GM04504 (cell line): ENCODE measurements around the gene AQP12B.

Experiments
- DNase-seq: peaks from one replicate; pipeline ENCODE4 v3.0.0-alpha.2; 2012; ENCODE audit warnings: low read depth

Gene AQP12B

DNA sequence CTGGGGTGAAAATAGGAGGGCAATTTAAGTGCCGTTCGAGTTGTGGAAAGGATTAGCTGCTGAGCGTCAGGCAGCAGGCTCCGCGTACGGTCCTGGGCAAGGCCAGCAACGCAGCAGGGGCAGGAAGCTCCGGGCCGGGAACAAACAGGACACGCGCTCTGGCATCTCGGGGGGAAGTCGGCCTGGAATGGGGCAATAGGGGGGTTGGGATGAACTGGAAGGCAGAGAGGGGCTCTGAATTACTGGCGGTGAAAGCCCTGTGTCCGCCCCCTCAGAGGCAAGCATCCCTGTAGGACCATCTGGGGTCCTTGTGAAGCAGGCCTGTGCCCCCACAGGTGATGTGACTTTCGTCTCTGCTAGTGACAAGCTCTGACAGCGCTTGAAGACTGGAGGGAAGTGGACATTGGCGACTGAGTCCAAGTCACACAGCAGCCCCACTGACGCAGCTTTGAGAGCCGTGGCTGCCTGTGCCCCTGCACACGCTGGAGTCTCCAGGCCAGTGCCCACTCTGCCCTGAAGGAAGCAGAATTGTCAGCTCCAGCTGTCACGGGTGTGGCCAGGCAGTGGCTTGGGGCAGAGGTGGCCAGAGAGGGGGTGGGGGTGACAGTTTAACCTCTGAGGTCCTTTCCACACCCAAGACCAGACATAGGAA is 35.1 kb downstream of the AQP12B start:
- no peak for DNase-seq

DNA sequence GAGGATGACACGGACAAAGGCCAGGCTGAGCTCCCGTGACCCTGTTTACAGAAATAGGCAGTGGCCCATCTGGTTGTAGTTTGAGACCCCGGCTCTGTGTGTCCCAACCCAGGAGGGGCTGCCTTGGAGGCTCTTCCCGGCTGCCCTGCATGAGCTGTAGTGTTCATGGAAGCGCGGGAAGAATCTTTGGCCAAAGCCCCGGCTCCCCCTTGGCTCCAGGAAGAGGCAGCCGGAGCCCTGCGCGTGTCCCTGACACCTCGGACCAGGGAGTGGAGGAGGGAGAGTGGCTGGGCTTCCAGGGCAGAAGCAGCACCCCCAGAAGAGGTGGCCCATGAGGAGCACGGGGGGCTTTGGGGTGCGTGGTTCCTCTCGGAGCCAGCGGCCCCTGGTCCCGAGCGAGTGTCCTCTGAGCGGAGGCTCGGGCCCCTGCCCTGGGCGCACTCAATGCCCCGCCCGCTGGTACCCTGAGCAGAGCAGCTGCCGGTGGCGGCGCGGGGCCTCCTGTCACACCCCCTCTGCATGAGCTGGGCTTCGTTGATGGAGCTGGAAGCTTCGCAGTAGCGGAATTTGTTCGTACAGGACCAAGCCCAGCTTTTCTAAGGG is 35.7 kb downstream of the AQP12B start:
- no peak for DNase-seq

DNA sequence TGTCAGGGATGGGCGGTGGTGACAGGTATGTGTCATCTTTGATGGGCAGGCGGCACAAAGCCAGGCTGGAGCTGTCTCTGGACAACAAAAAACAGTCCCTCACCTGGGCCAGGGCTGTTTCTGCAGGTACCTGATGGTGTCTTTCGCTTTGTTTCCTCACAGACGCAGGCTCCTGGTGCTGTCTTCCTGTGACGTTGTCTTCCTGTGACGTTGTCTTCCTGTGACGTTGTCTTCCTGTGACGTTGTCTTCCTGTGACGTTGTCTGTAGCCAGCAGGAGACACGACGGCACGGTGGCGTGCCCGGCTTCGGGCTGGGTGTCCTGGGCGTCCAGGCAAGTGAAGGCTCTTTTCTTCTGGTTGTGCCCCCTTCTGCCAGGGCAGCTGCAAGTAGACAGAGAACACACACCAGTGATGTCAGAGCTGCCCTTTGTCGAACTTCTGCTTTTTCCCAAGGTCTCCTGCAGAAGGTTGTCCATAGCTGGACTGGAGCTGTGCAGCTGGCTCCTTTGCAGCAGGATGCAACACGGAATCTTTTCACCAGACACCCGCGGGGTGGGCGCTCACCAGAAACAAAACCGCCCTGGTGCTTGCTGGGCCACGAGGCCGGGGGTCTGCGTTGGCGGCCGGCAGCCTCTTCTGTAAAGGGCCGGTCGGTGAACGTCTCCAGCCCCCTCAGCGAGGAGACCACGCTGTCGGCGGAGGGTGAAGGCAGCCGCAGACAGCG is 36.3 kb downstream of the AQP12B start:
- no peak for DNase-seq

DNA sequence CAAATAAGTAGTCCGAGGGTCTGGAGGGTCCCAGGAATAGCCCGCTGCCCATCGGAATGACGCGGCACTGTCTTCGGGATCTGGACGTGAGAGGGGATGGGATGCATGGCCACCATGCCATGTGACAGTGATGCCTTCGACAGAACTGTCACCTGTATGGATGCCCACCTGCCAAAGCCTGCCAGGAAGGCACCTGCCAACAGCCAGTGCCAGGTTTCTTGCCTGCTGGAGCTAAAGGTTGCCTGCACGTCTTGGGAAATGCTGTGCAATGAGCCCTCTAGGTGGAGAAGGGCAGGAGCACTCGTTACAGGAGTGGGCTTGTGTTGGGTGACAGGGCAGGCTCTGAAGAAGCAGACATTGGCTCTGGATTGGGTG is 36.9 kb downstream of the AQP12B start:
- no peak for DNase-seq

DNA sequence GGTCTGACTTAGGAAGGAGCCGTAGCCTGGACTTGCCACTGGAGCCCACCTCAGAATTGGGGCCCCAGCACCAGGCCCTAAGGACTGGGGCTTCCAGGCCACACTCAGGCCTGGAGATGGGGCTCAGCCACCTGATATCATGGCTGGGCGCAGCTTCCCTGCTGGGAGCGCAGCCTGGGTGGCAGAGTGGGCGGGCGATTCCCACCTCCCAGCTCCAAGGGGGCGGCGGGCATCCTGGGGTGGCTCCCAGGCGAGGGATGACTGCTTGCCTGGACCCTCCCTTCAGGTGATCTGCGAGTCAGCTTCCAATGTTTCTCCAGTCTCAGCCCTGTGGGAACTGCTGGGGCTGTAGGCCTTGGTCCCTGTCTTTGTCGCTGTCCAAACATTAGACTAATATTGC is 37.3 kb downstream of the AQP12B start:
- no peak for DNase-seq

DNA sequence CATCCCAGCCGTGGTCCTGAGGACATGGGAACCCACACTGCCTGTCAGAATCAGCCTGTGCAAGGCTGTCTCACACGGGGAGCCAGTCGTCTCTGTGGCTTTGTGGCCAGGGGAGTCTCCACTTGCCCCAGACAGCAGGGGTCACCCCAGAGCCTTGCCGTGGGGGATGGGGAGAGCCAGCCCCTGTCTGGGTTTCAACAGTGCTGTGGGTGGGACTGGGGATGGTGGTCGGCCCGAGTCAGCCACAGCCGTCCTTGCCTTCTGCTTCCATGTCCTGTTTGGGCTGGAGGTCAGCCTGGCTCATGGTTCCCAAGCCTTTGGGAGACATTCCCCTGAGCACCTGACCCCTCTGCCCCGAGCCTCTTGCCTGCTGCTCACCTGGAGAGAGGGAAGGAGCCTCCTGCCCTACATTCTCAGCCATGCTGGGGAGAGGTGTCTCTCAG is 37.8 kb downstream of the AQP12B start:
- no peak for DNase-seq

DNA sequence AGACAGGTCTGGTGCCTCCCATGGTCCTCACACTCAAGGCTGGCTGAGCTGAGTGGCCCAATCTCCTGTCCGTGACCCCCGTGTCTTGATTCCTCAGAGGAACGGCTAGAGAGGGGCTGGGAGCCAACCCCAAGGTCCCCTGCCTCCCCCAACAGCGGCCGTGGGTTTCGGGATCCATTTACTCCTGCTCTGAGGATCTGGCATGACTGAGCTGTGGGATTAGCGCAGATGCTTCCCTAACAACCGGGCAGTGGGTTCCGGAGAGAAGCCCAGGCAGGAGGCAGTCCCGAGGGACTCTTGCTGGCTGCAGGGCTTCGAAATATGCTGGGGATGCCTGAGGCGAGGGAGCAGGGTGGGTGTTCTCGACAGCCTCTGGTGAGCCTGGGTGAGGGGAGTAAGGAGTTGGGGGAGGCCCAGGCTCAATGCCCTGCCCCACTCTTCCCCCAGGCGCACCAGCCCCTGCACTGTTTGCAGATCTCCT is 38.5 kb downstream of the AQP12B start:
- no peak for DNase-seq

DNA sequence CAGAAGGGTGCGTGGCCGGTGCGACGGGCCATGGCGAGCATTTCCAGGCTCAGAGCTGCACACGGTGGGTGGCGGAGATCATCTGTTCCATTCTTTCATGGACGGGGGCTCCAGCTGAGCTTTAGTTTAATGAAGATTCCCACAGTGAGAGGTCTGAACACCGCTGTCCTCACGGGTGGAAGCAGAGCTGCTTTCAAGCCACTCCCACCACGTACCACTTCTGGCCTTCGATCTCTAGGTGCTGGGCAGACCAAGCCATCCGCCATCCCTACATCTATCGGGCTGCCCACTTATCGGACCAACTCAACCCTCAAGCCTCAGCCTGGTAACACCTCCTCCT is 38.9 kb downstream of the AQP12B start:
- DNase-seq: no peak

DNA sequence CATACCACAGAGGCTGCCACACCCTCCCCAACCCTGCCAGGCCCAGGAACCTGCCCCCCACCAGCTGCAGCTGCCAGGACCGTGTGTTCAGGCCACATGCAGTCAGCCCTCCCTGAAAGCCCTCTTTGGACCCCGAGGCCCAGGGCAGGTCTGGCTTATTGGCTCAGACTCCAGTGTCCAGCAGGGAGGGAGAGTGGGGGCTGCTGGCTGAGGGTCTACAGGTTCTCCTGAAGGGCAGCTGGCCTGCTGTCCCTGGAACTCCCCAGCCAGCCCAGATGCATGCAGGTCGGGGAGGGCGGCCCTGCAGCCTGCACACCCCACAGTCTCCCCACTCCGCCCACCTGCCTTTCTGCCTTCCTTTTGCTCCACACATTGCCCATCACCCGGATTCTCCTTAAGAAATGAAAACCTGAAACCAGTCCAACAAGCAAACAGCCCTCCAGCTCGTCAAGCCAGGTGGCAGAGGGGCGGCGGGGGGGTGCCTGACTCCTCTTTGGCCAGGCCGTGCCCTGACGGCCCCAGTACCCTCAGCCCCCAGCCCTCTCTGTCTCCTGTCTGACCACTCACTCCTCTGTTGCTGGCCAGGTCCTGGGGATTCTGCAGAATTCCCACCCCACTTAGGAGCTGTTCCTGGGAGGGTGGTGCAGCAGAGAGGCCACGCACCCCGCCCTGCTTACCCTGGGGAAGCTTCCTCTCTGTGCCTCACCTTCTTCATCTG is 39.4 kb downstream of the AQP12B start:
- no peak for DNase-seq

DNA sequence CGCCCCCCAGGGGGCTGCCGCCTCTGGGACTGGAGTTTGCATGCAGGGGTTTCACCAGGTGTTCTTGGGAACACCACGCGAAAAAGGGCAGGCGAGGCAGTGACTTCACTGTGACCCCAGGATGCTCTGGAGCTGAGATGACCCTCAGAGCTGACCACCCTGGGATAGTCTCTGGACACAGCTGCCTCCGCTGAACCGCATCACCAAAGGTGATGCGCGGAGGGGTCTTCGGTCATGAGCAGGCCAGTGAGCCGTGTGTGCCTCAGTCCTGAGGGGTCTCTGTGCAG is 39.9 kb downstream of the AQP12B start:
- DNase-seq: no peak

DNA sequence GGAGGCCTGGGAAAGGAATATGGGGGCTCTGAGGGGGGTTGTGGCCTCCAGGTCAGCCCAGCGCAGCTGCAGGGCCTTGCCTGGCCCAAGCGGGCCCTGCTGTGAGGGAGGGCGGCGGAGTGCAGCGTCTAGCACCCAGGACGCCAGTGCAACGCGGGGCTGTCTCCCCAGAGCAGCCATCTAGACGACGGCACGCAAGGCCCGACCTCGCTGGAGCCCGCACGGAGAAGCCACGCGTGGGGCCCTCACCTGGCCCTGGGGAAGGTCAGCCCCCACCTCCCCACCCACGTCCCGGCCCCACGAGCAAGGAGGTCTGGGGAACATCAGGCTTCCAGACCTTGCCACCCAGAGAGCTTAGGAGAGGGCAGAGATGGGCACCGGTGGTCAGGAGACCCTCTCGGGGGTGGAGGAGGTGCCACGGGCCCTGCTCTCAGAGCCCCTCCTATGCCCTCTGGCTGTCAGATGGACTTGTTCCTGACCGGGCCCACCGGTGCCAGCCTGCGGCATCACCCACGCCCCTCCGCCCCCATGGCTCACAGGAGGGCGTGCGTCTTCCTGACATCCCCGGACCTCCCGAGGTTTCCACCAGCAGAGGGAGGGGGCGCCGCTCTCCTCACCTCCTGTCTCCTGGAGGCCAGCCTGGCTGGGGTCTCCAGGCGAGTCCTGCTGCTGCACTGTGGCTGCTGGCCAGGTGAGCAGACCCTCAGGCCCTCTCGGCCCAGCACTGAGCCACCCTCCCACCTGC is 40.5 kb downstream of the AQP12B start:
- DNase-seq: no peak

DNA sequence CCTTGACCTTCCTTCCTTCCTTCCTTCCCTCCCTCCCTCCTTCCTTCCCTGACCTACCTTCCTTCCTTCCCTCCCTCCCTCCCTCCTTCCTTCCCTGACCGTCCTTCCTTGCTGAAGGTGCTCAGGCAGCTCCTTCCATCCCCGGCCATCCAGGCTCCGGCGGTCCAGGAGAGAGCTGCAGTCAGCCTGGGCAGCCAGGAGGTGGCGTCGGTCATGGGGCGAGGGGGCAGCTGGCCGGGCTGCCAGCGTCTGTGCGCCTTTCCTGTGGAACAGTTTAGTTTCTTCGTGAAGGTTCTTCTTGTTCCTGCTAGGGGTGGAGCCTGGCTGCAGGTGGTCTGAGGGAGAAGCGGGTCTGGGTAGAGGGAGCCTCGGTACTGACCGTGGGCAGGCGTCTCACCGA is 41.7 kb downstream of the AQP12B start:
- peak; percentile 3 for DNase-seq

DNA sequence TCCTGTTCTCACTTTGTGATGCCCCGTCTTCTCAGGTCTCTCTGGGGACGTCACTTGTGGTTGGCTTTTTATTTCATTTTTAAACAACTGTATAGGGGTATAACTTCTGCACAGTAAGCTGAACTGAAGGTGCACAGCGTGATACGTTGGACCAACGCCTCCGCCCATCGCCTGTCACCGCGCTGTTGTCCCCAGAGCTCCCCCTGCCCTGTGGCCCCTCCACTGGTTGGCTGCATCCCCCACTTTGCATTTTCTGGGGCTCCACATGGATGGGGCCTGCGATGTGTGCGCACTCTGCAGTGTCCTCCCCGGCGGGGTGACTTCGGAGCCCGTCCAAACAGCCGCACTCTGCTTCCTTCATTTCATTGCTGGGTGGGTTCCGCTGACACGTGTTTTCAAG is 43.1 kb downstream of the AQP12B start:
- DNase-seq: no peak

DNA sequence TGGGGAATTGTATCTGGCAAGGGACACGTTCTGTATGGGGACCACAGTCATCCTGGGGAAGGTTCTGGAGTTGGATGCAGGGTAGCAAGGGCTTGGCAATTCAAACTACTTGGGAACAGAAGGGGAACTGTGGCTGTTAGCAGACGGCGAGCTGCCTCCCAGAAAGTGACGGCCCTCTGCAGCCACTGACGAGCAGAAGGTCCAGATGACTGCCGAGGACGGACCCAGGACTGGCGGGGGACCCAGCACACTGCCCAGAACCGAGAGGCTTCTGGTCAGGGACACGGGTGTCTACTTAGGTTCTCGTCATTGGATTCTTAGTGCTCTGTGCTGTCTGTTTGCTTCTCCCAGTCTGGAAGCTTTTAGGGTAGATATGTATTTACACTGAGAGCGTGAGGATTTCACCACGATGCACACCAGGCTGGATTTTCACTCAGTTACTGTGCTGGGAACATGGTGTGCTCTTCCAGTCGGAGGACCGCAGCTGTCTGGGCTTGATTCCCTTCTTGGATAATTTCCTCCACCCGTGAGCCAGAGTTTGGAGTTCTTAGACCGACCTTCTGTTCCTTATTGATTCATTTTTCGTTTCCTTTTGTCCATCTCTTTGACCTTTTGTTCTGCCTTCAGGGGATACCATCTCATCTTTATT is 44.0 kb downstream of the AQP12B start:
- DNase-seq: no peak

DNA sequence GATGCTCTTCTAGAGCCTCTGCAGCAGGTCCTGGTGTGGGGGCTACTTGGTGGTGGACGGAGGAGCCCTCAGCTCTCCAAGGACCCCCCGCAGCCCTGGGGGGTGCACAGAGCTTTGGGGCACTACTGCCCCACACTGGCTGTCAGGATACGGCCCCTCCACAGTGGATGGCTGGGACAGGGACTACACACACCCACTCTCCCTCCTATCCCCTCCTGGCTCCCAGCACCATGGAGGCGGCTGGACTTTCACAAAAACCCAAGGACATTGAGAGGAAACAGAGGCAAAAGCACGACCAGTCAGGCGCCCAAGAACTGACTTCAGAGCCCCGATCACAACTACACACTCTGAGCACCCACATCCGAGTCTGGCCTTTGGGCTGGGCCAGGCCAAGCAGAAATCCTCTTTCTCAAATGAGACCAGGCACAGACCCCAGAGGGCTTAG is 44.8 kb downstream of the AQP12B start:
- no peak for DNase-seq

DNA sequence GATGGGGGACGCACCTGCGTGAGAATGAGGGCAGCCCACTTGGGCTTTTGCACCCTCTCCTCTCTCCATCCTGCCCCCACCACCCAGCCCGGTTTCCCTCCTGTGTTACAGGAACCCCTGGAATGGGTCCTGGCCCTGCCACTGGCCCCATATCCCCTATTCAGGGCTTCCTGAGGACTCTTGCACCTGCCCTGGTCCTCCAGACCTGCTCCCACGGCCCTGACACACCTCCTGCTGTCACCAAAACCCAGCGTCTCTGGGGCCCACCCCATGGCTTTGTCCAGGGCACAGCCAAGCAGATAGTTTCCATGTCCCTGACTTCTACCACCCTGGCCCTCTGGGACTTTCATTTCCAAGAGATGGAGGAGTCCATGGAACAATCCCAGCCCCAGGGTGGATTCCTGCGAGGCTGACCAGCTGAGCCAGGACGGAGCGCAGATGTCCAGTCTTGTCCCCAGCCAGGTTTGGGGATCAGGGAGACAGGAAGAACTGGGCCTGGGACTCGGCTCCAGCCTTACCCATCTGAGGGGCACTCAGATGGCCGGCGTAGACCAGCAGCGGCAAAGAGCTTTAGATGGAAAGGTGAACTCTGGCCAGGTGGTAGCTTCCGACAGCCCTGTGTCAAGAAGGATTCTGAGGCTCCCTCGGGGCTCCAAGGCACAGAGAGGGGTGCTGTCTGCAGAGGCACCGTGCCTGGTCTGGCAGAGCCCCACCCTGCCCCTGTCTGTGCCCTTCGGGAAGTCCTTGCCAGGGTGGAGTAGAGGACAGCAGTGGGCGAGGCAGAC is 45.4 kb downstream of the AQP12B start:
- DNase-seq: no peak

DNA sequence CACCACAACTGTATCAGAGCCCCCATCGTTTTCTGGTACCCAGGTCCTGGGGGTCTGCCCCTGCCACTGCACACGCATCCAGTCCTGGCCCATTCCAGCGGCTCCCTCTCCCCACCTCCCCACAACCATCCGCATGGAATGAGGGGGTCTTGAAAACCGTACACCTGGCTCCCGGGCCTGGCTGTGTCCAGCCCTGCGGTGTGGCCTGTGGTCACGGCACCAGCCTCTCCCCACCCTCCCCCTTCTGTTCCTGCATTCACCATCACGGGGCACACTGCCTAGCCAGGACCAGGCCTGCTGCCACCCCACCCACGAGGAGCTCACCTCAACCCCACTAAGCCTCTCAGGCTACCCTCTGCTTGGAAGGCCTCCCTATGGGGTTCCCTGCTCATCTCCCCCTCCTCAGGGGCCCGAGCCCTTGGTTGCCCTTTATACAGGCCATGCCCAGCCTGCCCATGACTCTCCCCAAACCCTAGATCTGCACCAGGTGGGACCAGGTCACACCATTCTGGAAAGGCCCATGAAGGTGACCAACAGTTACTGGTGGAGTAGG is 46.0 kb downstream of the AQP12B start:
- no peak for DNase-seq

DNA sequence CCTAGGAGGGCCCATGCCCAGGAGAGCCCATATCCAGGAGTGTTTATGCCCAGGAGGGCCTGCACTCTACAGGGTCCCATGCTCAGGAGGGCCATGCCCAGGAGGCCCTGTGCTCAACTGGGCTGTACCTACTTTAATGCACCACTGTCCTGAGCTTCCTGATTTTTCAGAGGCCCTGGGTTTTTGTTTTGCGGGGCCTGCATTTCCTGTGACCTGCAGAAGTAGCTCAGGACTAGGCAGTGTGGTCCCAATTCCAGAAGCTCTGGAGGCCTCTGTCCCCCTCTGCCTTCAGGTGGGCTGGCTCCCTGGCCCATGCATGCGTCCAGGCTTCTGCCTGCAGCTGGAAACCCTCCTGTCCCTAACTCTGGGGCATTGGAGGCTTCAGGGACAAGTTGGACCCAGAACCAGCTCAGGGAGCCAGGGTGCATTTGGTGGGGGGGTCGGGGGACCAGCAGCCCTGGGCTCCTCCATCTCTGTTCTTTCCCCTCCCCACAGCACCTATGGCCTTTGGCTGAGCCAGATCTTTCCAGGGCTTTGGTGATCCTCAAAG is 46.6 kb downstream of the AQP12B start:
- no peak for DNase-seq

DNA sequence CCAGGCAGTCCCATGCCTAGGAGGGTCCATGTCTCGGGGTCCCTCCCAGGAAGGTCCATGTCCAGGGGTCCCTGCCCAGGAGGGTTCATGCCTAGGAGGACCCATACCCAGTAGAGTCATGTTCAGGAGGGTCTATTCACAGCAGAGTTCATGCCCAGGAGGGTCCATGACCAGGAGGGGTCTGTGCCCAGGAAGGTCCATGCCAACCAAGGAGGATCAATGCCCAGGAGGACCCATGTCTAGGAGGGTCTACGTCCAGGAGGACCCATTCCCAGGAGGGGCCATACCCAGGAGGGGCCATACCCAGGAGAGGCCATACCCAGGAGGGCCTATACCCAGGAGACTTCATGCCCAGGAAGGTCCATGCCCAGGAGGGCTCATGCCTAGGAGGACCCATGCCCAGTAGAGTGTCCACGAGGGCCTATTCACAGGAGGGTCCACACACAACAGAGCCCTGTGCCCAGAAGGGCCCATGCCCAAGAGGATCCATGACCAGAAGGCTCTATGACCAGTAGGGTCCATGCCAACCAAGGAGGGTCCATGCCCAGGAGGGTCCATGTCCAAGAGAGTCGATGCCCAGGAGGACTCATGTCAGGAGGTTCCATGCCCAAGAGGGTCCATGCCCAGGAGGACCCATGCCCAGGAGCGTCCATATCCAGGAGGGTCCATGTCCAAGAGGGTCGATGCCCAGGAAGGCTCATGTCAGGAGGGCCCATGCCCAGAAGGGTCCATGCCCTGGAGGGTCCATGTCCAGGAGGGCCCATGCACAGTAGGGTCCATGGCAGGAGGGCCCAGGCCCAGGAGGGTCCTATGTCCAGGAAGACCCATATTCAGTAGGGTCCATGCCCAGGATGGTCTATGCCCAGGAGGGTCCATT is 47.3 kb downstream of the AQP12B start:
- no peak for DNase-seq
